GM08714 (cell line): ENCODE measurements around the gene CCDC9B.

Experiments used
- H3K4me3 ChIP-seq: fragments of 200-500 bp; sonication (Bioruptor generic); 2 replicates; pipeline ENCODE4 v1.5.1; 2014; ENCODE audit warnings: mild to moderate bottlenecking, low read length, inconsistent platforms
- ZNF274 ChIP-seq: IDR thresholded peaks from 2 replicates; pipeline ENCODE4 v1.6.1; 2012; ENCODE audit warnings: mild to moderate bottlenecking, low read depth, low read length

Gene CCDC9B

DNA sequence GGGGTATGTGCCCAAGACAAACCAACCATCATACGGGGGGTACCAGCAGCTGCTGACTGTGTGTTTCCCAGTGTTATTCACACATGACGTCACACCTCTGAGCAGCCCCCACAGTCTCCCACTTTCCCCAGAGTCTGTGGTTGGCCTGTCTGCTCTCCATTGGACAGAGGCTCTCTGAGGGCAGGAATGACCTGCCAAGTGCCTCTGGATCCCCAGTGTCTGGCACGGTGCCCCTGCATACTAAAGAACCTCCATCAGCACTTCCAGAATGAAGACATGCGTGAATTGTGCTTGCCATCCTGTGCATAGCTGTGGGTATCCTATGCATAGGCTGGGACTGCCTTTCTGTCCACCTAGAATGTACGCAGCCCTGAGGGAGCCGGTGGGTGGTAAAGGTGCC, 3.5 kb upstream of the CCDC9B start:
- H3K4me3 ChIP-seq = no peak overlapping the region
- TF ChIP-seq ZNF274 = no peak

- no peak for TF ChIP-seq ZNF274
- no peak overlapping the region for H3K4me3 ChIP-seq
Observed at GRCh38 chr15:40343512-40343911, 2.8 kb upstream of the CCDC9B start.

DNA sequence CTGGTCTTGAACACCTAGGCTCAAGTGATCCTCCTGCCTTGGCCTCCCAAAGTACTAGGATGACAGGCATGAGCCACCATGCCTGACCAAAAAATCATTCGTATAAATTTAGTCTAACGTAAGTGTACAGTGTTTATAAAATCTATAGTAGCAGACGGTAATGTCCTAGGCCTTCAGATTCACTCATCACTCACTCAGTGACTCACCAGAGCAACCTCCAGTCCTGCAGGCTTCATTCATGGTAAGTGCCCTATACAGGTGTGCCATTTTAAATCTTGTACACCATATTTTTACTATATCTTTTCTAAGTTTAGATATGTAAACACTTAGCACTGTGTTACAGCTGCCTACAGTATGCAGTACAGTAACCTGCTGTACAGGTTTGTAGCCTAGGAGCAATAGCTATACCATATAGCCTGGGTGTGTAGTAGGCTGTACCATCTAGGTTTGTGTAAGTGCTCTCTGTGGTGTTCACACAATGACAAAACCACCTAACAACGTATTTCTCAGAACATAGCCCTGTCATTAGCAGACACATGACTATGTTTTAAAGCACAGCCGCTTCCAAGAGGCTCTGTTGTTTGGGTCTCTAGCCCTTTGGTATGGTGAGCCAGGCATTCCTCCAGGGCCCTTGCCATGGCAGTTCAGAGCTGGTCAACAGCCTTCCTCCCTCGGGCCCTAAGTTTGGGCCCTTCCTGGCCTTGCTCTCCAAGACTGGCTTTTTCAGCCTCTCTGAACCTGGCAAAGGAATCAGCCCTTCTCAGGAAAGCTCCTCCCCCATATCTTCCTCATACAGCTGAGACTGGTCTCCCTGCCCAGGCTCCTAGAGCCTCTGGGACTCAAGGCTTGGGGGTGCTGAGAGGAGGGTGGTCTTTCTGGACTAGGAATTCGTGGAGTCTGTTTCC, 1.9 kb upstream of the CCDC9B start:
- TF ChIP-seq ZNF274 = no peak
- H3K4me3 ChIP-seq = no peak overlapping the region

GRCh38 chr15:40340038-40340739, 550 bp downstream of the CCDC9B start:
- H3K4me3 ChIP-seq = no peak overlapping the region
- TF ChIP-seq ZNF274 = no peak

- TF ChIP-seq ZNF274 = no peak
- H3K4me3 ChIP-seq = no peak overlapping the region
Observed at GRCh38 chr15:40339621-40339945, 1.2 kb downstream of the CCDC9B start.

DNA sequence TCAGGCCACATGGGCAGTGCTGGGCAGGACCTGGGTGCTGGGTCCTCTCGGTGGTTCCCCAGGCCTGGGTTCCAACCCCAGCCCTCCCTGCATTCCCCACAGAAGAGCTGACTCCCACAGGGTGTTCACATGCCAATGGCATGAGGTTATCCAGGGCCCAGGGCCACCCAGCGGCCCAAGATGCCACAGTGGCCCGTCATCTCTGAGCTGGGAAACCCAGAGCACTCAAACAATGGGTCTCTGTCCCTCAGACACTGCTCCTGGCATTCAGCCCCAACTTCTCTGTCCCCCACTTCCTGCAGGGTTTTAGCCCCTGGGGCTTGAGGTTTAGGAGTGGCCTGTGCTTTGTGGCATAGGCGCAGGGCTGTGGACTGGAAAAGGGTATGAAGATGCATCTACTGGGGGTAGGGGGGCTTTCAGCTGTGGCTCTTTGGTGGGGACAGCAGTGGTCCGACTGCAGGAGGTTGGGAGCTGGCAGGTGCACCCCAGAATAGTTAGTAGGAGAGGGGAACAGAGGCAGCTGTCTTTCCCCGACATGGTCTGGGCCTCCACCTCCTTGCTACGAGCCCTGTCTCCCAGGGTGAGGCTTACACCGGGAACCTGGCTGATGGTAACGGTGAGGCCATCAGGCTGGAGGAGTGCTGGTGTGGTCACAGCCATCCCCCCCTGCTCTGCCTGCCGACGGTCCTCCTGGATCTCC, 1.7 kb downstream of the CCDC9B start:
- no peak overlapping the region for H3K4me3 ChIP-seq
- TF ChIP-seq ZNF274 = no peak

DNA sequence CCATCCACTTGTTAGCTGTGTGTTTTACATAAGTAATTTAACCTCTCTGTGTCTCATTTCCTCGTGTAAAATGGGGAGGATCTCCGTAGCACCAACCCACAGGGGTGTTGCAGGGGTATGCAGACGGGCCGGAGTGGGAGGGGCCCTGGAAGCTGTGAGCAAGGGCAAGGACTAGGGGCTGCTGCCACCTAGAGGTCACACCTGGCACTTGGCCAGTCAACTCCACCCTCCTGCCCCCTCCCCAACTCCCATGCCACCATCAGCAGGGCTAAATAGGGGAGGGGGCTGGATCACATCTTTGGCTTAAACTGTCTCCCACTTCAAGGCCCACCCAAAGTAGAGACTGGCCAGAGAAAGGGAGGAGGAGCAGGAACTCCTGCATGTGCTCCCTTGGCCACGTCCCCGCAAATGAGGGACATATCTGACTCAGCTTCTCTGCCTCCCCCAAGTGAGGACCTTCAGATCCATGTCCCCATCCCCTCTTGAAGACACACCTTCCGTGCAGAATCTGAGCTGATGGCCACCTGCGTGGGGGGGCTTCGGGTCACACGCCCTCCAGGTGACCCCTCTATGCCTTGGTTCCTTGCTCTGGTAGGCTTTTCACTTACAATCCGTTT, 2.6 kb downstream of the CCDC9B start:
- TF ChIP-seq ZNF274 = no peak
- no peak overlapping the region for H3K4me3 ChIP-seq

- H3K4me3 ChIP-seq = no peak overlapping the region
- no peak for TF ChIP-seq ZNF274
Observed at GRCh38 chr15:40337597-40337996, 3.1 kb downstream of the CCDC9B start.

DNA sequence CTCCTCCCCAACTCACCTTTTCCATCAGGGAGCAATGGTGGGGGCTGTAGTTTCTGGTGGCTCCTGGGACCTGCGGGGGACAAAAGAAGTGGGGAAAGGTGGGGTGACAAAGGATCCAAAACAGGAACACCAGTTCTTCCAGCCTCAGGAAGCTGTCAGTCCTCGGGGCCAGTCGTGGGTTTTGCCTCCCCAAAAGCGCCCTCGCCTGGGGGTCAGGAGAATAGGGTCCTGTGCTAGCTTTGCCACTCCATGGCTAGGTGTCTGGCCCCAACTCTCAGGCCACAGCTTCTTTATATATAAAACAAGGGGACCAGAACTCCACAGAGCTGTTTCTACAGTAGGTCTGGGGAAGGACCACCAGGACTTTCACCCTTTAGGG, 4.0 kb downstream of the CCDC9B start:
- H3K4me3 ChIP-seq = no peak overlapping the region
- no peak for TF ChIP-seq ZNF274

GRCh38 chr15:40335938-40336743, 4.6 kb downstream of the CCDC9B start:
- no peak for TF ChIP-seq ZNF274
- H3K4me3 ChIP-seq = no peak overlapping the region

- H3K4me3 ChIP-seq = no peak overlapping the region
- TF ChIP-seq ZNF274 = no peak
Observed at GRCh38 chr15:40334941-40335795, 5.6 kb downstream of the CCDC9B start.

DNA sequence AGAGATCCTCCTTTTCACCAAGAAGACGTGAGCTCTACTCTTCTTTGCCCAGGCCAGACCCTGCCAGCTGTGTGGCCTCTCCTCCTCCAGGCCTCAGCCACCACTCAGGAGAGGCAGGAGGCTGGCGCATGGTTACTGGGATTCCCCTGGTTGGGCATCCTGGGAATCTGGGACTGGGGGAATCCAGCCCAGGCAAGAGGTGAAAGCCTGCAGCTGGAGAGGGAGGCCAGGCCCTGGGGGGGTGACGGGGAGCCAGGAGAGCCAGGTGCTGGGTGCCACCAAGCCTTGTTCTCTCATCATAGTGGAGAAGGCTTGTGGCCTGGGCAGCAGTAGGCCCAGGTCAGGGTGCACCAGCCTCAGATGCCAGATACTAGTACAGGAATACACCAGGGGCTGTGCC, 6.2 kb downstream of the CCDC9B start:
- no peak for TF ChIP-seq ZNF274

More for the DNA sequence above, 6.2 kb downstream of the CCDC9B start:
- no peak overlapping the region for H3K4me3 ChIP-seq
